Thyroid gland (tissue), 4 donors: ENCODE results near the gene BTBD9.

ENCODE experiments used
- POLR2A ChIP-seq, 2 donors: fragments of 450-650 bp; IDR thresholded peaks; one replicate each; pipeline ENCODE4 v1.6.1; 2017; ENCODE audit warnings: antibody characterized with exemption in 2 of 2, mild to moderate bottlenecking in 2 of 2, moderate library complexity in 1 of 2
- TF ChIP-seq, protein P1 (sequence below), 6 experiments: fragments of 200-600 bp in 3 of 6; fragments of 450-650 bp in 3 of 6; sonication (generic) in 3 of 6; IDR thresholded peaks; one replicate each; pipeline ENCODE4 v1.5.1; 2016 to 2019; ENCODE audit warnings: antibody characterized with exemption in 6 of 6, mild to moderate bottlenecking in 2 of 6, inconsistent platforms in 1 of 6, moderate library complexity in 1 of 6

DNA sequence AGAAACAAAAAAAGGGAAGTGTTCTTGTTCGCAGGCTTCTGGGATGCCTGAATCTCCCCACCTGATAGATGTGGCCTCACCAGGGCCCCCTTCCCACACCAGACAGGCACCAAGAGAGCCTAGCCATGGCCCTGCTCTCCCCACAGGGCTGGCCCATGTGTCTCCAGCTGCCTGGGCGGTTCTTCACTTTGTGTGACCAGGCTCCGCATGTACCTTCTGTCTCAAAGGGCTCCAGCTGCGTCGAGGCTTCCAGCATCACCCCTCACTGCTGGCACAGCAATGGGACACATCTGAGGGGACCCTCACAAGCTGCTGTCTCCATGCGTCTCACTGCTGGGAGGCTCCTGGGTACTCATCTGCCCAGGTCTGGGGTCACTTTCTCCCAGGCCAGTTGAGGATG is 457.3 kb downstream of the BTBD9 start:
- TF ChIP-seq, protein P1, sequence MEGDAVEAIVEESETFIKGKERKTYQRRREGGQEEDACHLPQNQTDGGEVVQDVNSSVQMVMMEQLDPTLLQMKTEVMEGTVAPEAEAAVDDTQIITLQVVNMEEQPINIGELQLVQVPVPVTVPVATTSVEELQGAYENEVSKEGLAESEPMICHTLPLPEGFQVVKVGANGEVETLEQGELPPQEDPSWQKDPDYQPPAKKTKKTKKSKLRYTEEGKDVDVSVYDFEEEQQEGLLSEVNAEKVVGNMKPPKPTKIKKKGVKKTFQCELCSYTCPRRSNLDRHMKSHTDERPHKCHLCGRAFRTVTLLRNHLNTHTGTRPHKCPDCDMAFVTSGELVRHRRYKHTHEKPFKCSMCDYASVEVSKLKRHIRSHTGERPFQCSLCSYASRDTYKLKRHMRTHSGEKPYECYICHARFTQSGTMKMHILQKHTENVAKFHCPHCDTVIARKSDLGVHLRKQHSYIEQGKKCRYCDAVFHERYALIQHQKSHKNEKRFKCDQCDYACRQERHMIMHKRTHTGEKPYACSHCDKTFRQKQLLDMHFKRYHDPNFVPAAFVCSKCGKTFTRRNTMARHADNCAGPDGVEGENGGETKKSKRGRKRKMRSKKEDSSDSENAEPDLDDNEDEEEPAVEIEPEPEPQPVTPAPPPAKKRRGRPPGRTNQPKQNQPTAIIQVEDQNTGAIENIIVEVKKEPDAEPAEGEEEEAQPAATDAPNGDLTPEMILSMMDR (IDR thresholded peaks at IDR 0.05): no peak
- no peak for TF ChIP-seq POLR2A (IDR thresholded peaks at IDR 0.05)
